Right ventricle myocardium superior (tissue), 1 donor: ENCODE measurements around the gene NTRK2. TPM values are rescaled to one million over a fixed set of nuclear protein-coding genes. Genes with fewer than 3 reads are reported as not detected.

ENCODE experiments used
- ATAC-seq: fragments of 200-7000 bp; cut with Tn5 transposase; one replicate; pipeline ENCODE4 v1.9.1; 2020; ENCODE audit warnings: mild to moderate bottlenecking; ENCODE audit not compliant: poor library complexity
- DNase-seq: peaks from one replicate; pipeline ENCODE4 v3.0.0-alpha.2; 2020
- intact Hi-C: fragments of 100-400 bp; cut with DNase I; formaldehyde crosslinking; loops from one replicate; pipeline ENCODE4 v1.11.2; 2022
- total RNA-seq: library from RNA; stranded (reverse); fragmentation: NEBNext Ultra II Directional; extraction: Animal tissue kit (Norgen Biotek cat#: 25700); gene quantifications from one replicate; pipeline ENCODE4 v1.2.1, GENCODE V29; 2021
- donor health status: DM: no; HTN: yes; CAD: no; lungs with severe emphysema.

Gene NTRK2
- total RNA-seq, 1 donor from 2014 or later: 4.5 TPM

DNA sequence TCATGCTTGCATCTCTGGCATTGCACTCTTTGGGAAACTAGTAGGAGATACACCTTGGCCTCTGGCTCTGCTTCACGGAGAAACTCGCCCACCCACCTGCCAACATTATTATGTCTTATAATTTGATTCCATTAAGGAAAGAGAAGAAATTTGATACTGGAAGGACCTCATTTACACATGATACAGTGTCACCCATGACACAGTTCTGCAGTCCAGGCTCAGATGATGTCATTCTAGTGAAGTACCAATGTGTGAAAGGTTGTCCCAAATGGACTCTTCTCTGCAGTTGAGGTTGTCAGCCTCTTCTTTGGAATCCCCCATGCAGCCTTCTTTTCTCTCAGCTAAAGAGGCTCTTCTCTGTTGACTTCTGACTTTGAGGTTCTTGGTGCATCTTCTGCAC is 329.1 kb downstream of the NTRK2 start:
- DNase-seq (no peak), ATAC-seq (no peak)
- intact Hi-C loops: no loop called here

DNA sequence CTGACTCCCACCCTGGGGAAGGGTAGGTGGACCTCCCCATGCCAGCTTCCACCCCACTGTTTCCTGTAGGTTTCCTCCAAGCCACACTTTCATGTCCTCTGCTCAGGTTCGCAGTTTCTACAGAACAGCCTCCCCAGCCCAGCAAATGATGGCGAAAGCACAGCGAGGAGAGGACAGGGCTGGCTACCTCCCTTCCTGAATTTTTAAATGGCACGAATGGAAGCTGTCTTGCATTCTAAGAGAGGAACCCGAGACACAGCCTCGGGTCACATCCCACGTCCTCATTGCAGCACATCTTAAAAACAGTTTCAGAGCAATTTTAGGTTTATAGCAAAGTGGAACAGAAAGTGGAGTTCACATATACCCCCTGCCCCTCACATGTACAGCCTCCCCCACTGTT is 330.3 kb downstream of the NTRK2 start:
- DNase-seq (no peak), ATAC-seq (no peak)
- intact Hi-C loops: no loop called here

DNA sequence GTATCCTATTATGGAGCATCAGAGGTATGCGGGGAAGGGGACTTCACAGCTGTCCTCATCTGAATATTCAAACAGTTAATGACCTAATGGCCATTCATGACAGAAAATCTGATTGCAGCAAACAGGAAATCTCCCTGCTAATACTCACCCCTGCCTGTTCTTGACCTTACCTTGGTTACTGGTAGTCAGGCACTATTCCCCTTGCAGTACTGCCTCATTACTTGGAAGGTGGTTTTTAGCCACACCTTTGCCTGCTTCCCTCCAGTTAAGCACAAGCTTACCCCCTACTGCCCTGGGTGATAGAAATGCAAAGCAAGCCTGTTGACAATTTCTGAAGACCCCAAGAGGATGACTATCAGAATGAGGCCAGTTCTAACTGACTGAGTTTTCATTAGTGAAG is 332.4 kb downstream of the NTRK2 start:
- intact Hi-C loops: no loop called here
- DNase-seq (no peak), ATAC-seq (no peak)

DNA sequence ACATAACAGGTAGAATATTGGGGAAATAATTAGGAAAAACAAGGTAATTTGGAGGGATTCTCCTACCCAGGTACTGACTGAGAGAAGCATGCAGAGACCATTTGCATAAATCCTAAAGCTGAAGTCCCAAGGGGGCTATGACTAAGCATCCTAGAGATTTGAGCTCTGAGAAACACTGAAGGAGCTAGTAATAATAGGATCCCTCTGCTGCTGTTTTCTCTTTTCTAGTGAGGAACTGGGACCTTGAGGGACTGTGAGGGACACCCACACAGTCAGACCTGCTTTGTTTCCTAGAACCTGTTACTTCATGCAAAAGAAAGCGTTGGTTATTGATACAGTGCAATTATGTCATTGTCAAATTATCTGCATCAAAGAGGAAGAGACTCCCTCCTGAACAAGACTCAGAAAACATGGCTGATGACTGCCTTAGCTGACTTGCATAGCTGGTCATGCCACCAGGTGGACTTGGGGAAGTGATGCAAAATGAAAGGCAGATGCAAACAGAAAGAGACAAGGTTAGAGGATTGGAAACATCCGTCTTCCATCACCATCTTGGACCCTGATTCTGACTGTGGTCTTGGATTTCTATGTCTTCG is 335.4 kb downstream of the NTRK2 start:
- intact Hi-C loops: no loop called here
- no peak for ATAC-seq

DNA sequence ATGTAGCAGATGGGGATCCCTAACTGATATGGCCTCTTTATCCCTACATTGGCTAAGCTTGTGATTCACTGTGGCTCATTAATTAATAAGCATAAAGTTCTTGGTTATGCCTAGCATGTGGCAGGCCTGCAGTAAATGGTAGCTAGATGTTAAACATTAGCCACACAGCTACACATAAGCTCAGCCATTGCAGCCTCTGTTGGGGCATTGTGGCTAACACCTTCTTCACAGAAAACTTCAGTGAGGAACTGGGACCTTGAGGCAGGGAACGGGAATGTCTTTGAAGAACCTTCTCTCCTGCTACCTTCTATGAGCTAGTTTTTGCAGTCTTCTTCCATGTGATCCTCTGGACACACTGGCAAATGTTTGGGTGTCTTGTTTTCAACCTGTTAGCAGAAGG is 338.2 kb downstream of the NTRK2 start:
- ATAC-seq (no peak), DNase-seq (no peak)
- intact Hi-C loops: no loop called here

More for the DNA sequence above, 335.4 kb downstream of the NTRK2 start:
- DNase-seq: no peak

DNA sequence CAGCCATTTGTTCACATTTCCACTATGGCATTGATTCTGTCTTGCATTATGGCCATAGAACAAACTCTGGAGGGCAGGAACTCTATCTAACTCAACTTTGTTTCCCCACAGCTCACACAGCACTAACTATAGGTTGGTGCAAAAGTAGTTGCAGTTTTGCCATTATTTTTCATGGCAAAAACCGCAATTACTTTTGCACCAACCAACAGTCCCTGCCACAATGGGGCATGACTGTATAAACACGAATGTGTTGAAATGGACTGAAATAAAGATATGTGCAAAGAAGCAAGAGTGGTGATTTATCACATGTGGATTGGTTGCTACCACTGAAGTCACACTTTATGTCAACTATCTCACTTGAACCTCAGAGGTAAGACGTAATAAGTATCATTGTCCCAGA is 338.7 kb downstream of the NTRK2 start:
- intact Hi-C loops: no loop called here
- no peak for DNase-seq
- ATAC-seq: no peak

DNA sequence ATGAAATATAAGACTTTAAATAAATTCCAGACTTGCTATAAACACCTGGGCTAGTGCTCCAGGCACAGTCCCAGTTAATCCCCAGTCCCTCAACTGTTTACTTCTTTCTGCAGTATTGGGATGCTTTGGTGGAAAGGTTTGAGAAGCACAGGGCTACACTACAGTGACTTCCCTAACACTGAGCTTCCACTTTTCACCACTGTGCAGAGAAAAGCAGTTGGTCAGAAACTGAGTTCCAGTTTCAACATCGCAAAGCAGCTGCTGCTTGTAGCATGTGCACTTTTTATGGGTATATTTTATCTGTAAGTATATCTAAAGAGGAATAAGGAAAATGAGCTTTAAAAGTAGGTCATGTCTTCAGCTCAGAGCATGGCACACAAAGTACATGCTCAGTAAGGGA is 339.7 kb downstream of the NTRK2 start:
- intact Hi-C loops: no loop called here
- DNase-seq (no peak), ATAC-seq (no peak)

DNA sequence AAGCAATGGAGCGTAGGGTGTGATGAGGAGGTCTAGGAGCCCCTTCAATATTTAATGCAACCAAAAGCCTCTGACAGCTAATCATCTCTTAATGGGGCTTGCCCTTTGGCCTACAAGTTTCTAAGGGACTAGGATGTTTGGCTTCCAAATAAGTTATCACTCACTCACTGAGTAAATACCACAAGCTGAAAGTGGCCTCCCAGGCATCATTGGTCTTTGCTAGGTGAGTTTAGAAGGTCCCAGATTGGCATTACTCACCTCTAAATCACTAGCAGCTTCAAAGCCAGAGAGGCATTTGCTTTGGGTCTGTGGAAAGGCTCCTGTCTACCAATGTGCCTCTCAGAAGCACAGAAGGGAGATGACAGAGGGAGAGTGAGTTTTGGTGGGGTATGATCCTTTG is 344.2 kb downstream of the NTRK2 start:
- DNase-seq: no peak
- ATAC-seq: no peak
- intact Hi-C loops: no loop called here

DNA sequence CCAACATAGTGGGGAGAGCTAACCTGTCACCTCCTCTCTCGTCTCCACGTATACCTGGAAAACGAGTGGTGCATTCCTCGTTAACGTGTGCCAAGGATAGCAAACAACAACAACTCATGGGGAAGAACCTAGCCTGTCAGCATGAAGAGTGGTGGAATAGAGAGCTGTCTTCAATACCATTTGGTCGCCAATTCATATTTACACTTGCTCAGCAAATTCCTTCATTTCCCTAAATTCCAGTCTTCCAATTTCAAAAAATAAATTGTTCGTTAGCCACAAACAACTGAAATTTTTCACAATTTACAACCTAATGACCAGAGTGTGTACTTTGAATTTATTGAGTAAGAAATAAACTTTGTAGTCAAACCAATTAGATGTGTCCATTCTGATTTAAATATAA is 344.8 kb downstream of the NTRK2 start:
- no peak for DNase-seq
- intact Hi-C loops: no loop called here
- ATAC-seq: no peak

DNA sequence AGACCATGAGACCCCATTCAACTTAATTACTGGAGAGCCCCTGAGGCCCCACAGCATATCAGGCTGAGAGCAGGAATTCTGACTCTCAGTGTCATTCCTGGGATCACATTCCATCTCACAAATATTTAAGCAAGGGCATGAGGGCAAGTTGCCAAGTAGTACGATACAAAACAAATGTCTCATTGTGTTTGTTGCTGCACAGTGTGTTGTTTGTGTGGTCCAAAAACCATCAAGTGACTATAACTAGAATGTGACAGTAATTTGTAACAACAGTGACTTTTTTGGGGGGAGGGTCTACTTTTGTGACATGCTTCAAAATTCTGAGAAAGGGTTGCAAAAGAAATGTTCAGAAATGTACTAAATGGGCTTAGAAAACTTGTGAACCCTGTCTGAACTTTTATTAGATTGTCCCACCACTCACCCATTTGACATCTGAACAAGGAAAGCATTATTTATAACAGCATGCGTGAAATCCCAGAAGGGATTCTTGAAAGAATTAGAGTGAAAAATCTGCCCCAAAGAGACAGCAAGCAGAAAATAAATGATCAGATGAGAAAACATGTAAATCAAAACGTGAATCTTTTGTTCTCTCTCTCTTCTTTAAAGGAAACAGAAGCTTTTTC is 347.0 kb downstream of the NTRK2 start:
- no peak for ATAC-seq
- intact Hi-C loops: no loop called here
- no peak for DNase-seq

DNA sequence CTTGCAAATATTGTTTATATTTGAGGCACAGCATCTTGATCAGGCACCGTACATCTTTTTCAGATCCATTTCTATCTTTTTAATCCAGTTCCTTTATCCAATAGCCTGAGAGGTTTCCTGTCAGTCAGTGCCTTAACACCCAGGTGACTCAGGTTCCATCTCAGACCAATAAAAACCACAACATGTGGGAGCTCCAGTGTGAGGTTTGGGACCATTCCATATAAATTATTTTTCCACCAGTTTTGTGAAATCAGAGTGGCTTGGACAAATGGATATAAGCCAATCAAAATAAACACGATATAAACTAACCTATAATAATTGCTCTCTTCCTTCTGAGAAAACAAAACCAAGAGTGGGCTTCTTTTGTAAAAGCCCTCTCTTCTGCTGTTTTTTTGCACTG is 351.3 kb downstream of the NTRK2 start:
- intact Hi-C loops: no loop called here
- ATAC-seq (no peak), DNase-seq (no peak)

DNA sequence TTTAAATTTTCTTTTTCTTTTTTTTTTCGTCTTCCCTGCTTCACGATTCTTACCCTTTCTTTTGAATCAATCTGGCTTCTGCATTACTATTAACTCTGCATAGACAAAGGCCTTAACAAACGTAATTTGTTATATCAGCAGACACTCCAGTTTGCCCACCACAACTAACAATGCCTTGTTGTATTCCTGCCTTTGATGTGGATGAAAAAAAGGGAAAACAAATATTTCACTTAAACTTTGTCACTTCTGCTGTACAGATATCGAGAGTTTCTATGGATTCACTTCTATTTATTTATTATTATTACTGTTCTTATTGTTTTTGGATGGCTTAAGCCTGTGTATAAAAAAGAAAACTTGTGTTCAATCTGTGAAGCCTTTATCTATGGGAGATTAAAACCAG is 352.2 kb downstream of the NTRK2 start:
- DNase-seq (no peak), ATAC-seq (no peak)
- intact Hi-C loops: no loop called here

DNA sequence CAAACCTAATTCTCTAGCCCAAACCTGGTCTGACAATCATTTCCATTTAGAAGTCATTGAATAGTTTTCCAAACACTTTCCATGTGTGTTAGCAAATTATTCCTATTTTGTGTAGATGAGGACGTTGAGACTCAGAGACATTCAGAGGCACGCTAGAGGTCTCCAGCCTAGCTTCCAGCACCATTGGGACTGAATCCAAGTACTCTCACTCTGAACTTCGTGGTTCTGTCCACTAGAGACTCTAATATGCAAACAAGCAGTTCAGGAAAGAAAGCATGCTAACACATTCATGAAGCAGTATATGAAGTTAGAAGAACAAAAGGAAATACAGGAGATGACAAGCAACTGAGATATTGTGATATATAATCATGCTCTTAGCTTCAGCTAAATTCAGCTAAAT is 354.8 kb downstream of the NTRK2 start:
- intact Hi-C loops: no loop called here
- DNase-seq: no peak
- ATAC-seq: peak; percentile 62

DNA sequence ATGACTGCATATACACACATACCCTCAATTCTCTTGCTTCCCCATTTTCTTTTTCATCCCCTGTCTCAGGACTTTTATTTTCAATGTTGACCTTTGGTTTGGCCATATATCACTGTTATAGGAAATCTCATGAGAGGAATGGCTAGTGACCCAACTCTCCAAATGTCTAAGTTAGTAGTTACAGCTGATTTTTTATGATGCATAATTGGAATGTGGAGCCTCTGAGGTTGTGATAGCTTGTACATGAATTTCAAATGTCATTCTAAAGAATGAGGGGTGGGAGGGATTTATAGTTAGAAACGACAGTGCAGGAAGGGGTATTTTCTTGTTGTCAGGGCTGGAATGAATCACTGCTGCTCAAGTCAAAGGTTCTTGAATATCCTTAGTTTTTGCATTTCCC is 356.1 kb downstream of the NTRK2 start:
- intact Hi-C loops: no loop called here
- no peak for ATAC-seq
- DNase-seq: no peak

DNA sequence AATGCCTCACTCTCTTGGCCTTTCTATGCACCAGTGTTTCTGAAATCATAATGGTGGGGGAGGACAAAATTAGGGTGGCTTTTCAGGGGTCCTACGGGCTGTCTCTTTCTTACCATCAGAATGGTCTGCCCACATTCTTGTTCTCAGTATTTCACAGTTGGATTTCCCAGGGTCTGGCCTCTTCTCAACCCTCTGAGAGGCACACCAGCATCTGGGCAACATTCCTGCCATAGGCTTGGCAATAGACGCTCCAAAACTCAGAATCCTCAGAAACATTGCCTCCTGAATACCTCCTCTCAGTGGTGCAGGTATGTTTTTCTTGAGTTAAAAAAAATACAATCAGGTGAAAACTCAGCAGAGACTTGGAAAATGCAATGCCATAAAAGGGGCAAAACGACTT is 358.3 kb downstream of the NTRK2 start:
- no peak for ATAC-seq
- intact Hi-C loops: no loop called here
- no peak for DNase-seq

DNA sequence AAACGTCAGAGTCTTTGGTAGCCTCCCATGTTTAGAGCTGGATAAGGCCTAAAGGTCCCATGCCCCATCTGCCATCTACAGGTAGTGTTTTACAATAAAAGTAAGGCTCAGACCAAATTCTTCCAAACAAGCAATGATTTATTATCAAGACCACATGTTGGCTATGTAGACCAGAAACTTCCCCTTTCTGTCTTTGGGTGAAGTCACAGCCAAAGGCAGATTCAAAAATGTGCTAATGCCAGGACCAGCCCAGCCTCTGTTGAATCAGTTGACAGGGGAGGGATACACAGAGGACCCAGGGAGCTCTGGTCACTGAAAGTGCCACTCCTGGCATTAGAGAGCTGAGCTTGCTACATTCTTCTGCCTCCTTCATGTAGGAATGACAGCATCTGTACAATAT is 360.8 kb downstream of the NTRK2 start:
- no peak for ATAC-seq
- intact Hi-C loops: no loop called here
- no peak for DNase-seq

DNA sequence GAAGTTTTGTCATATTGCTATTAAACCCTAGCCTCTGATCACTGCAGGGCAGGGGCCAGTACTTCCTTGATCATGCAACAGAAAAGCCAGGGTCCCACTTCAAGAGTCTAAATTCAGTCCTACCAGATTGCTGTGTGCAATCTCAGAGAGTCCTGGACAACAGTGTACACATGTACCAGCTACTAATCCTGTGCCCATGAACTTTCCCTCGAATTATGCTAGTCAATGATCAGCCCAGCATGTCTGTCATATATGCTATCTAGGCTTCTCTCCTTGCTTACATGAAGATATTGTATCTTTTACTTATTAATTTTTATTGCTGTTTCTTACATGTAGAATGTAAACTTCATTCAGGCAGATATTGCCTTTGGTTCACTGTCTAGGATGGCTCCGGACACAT is 367.0 kb downstream of the NTRK2 start:
- ATAC-seq (no peak), DNase-seq (no peak)
- intact Hi-C loops: no loop called here

DNA sequence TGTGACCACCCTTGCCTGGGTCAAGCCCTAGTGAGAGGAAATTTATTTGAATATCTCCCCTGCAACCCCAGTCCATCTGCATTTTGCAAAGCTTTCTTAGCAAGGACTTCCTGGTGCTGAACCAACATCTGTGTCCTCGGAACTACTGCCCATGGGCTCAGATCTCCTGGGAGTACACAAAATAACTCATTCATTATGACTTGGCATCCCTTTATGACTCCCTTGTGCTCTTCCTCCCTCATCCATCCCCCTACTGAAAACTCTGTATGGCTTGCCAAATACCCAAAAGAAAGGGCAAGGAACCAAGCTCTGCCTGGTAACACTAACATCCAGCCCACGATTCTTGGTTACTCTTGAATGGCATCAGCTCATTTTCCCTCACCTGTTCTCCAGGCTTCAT is 368.5 kb downstream of the NTRK2 start:
- intact Hi-C loops: no loop called here
- ATAC-seq (no peak), DNase-seq (no peak)

DNA sequence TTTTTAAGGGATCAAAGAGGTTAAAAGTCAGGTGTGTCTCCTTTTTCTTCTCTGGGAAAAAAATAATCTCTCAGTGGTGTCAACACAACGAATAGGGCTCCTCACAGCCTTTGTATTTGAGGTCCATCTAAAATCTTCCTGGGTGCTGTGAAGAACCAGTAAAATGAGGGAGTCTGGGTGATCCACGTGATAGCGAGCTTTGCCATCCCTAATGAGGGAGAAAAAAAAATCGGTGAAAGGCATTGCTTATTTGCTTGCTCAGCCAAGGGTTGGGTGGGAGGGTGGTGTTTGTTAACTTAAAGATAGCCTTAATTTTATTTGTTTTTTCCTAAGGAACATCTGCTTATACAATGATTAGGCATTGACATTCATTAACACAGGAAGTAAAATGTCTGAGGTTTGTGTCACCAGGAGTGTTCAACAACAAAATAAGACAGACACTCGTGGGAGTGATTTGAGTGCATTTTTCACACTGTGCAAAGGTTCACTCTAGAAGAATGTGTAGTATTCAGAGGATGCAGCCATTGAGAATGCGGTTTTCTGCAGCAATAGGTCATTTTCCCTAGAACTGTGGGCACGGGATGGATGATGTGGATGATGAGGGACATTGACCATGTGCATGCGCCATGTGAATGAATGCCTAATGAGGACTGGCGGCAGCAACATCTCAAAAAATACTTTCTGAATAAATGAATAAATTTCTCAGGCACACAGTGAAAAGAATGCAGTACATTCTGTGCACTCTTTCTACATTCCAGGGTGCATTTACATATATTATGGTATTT is 369.5 kb downstream of the NTRK2 start:
- no peak for ATAC-seq
- no peak for DNase-seq
- intact Hi-C loops: no loop called here

DNA sequence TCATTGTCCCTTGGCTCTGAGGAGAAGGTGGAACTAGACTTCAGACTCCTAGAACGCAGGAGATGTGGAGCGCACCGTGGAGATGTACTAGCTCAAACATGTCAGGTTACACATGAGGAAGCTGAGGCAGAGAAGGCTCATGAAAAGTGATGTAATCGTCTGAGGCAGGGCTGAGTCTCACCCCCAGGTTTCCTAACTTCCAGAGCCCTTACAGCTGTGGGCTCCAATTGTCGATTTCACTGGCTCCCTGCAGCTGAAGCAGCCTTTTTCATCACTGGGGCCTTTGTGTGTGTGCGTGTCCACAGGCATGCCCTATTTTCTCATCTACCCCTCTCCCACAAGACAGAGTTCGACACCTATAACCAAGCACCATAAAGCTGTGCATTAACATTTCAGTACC is 370.6 kb downstream of the NTRK2 start:
- DNase-seq (no peak), ATAC-seq (no peak)
- intact Hi-C loops: no loop called here
